Dedifferentiated amniotic fluid mesenchymal stem cell (primary cell): Measurements from ENCODE around the gene NR5A1.

Source experiments
- DNase-seq: peaks from one replicate; pipeline ENCODE4 v3.0.0-alpha.2; 2016; ENCODE audit errors: extremely low spot score

NR5A1 gene

GRCh38 chr9:124514125-124514524 is 6.9 kb upstream of the NR5A1 start:
- no peak for DNase-seq

GRCh38 chr9:124513376-124513994 is 6.3 kb upstream of the NR5A1 start:
- no peak for DNase-seq

- no peak for DNase-seq
These were observed 5.6 kb upstream of the NR5A1 start for GRCh38 chr9:124512806-124513204.

- no peak for DNase-seq
These were observed 4.9 kb upstream of the NR5A1 start for GRCh38 chr9:124511891-124512805.

GRCh38 chr9:124511426-124511840 is 4.2 kb upstream of the NR5A1 start:
- DNase-seq: no peak

- no peak for DNase-seq
These were observed 3.6 kb upstream of the NR5A1 start for GRCh38 chr9:124510650-124511425.

GRCh38 chr9:124507880-124508423 is 753 bp upstream of the NR5A1 start:
- no peak for DNase-seq

GRCh38 chr9:124506433-124506832 is 766 bp downstream of the NR5A1 start:
- no peak for DNase-seq

GRCh38 chr9:124505901-124506346 is 1.3 kb downstream of the NR5A1 start:
- no peak for DNase-seq

- no peak for DNase-seq
These were observed 1.9 kb downstream of the NR5A1 start for GRCh38 chr9:124505006-124505900.

GRCh38 chr9:124504530-124505005 is 2.6 kb downstream of the NR5A1 start:
- DNase-seq: no peak

GRCh38 chr9:124503713-124504529 is 3.3 kb downstream of the NR5A1 start:
- DNase-seq: no peak

- DNase-seq: no peak
These were observed 4.2 kb downstream of the NR5A1 start for GRCh38 chr9:124502711-124503702.

GRCh38 chr9:124501771-124502320 is 5.4 kb downstream of the NR5A1 start:
- DNase-seq: no peak

- DNase-seq: no peak
These were observed 6.2 kb downstream of the NR5A1 start for GRCh38 chr9:124500796-124501611.

GRCh38 chr9:124500028-124500795 is 7.0 kb downstream of the NR5A1 start:
- no peak for DNase-seq

- DNase-seq: no peak
These were observed 8.0 kb downstream of the NR5A1 start for GRCh38 chr9:124499216-124499615.
